GM12878 (cell line): Measurements from ENCODE around the gene SOBP. TPM values are rescaled to one million over a fixed set of nuclear protein-coding genes. Genes with fewer than 3 reads are reported as not detected.

Source experiments
- CEBPZ ChIP-seq: fragments of 150-350 bp; IDR thresholded peaks from 2 replicates; pipeline ENCODE4 v1.6.1; 2016; ENCODE audit warnings: low read depth, low read length
- E2F8 ChIP-seq: fragments of 450-650 bp; IDR thresholded peaks from 2 replicates; pipeline ENCODE4 v1.6.1; 2018; ENCODE audit warnings: mild to moderate bottlenecking, low read depth, moderate library complexity; ENCODE audit not compliant: partially characterized antibody
- LARP7 ChIP-seq: fragments of 450-650 bp; IDR thresholded peaks from 2 replicates; pipeline ENCODE4 v1.6.1; 2017; ENCODE audit warnings: mild to moderate bottlenecking
- POU2F2 ChIP-seq: IDR thresholded peaks from 3 replicates; pipeline ENCODE4 v1.6.1; 2011; ENCODE audit warnings: low read depth, mild to moderate bottlenecking, low read length, borderline replicate concordance
- RELB ChIP-seq: fragments of 450-650 bp; IDR thresholded peaks from 2 replicates; pipeline ENCODE4 v1.6.1; 2017; ENCODE audit warnings: low read depth, mild to moderate bottlenecking, moderate library complexity
- SRF ChIP-seq, 2 experiments: IDR thresholded peaks; 2 replicates each; pipeline ENCODE4 v1.6.1; 2011; ENCODE audit warnings: low read depth in 2 of 2, low read length in 2 of 2, mild to moderate bottlenecking in 1 of 2, moderate library complexity in 1 of 2
- polyA plus RNA-seq, 11 experiments: library from polyadenylated mRNA; depleted of rRNA in 4 of 11; unstranded in 6 of 11; stranded (reverse) in 5 of 11; fragments of >200 nt; fragmentation: Nextera tagmentation in 4 of 11; fragmentation: Illumina TruSeq in 1 of 11; extraction: Ambion mirVana in 4 of 11; extraction: Trizol in 1 of 11; gene quantifications; 1 replicate in 1 of 11; 2 replicates in 10 of 11; pipeline versions ENCODE4 v1.2.1 to v1.2.3, GENCODE V29; 2011 to 2016; ENCODE audit warnings: inconsistent platforms in 2 of 11, missing spikeins in 2 of 11, low read depth in 1 of 11
- total RNA-seq, 4 experiments: library from RNA; depleted of rRNA in 3 of 4; stranded (reverse); fragments of >200 nt in 3 of 4; fragmentation: Illumina TruSeq in 1 of 4; extraction: Trizol in 1 of 4; gene quantifications; 2 replicates each; pipeline versions ENCODE4 v1.2.1 to v1.2.3, GENCODE V29; 2013 to 2021

SOBP gene
- total and polyA plus RNA-seq, 10 of the 15 experiments (the other 5 are each of a cell fraction or from before 2014, with no cell fraction given): 0.49 to 1.9 (median 0.78) TPM

GRCh38 chr6:107621229-107621937 lies 131.5 kb downstream of the SOBP start (continued):
- TF ChIP-seq E2F8 (no peak), LARP7 (no peak), SRF (IDR thresholded peaks at IDR 0.05; ENCODE audit: low read depth in 2 of 2, low read length in 2 of 2) (no peak), POU2F2 (no peak), CEBPZ (no peak), RELB (no peak)
